Skeletal muscle tissue (tissue), 4 donors: ENCODE data around the gene WNT7B. TPM values are rescaled to one million over a fixed set of nuclear protein-coding genes. Genes with fewer than 3 reads are reported as not detected.

Source experiments
- H3K27ac ChIP-seq: one replicate; pipeline ENCODE4 v1.7.0; 2013; ENCODE audit warnings: mild to moderate bottlenecking, low read depth, low read length, inconsistent platforms
- H3K27me3 ChIP-seq, 3 donors: one replicate each; pipeline ENCODE4 v1.7.0; 2013; ENCODE audit warnings: low read length in 3 of 3; ENCODE audit not compliant: control insufficient read depth in 3 of 3, insufficient read depth in 3 of 3
- H3K36me3 ChIP-seq, 3 donors: one replicate each; pipeline ENCODE4 v1.7.0; 2013; ENCODE audit warnings: low read length in 3 of 3; ENCODE audit not compliant: control insufficient read depth in 3 of 3, insufficient read depth in 3 of 3
- H3K4me1 ChIP-seq, 3 donors: one replicate each; pipeline ENCODE4 v1.7.0; 2013; ENCODE audit warnings: low read length in 3 of 3, mild to moderate bottlenecking in 3 of 3; ENCODE audit not compliant: control insufficient read depth in 3 of 3, insufficient read depth in 3 of 3
- H3K4me3 ChIP-seq, 3 donors: one replicate each; pipeline ENCODE4 v1.7.0; 2013; ENCODE audit warnings: low read length in 3 of 3
- H3K9ac ChIP-seq, 3 donors: one replicate each; pipeline ENCODE4 v1.7.0; 2013; ENCODE audit warnings: low read length in 3 of 3, mild to moderate bottlenecking in 3 of 3, moderate library complexity in 2 of 3, low read depth in 1 of 3
- H3K9me3 ChIP-seq, 3 donors: one replicate each; pipeline ENCODE4 v1.7.0; 2013; ENCODE audit warnings: low read length in 3 of 3; ENCODE audit not compliant: control insufficient read depth in 3 of 3
- total RNA-seq: library from RNA; depleted of rRNA; stranded (reverse); fragments of >200 nt; gene quantifications from one replicate; pipeline ENCODE4 v1.2.3, GENCODE V29; 2014
- donor health status: Osteomylitis.

WNT7B gene
- total RNA-seq, 1 donor from 2014 or later, result not detected

- Histone ChIP-seq H3K36me3 (no peaks in the 10 kb centered on the region), H3K9ac (no peak overlapping the region), H3K9me3 (no peaks in the 10 kb centered on the region), H3K4me3 (no peak overlapping the region), H3K27ac (no peak overlapping the region), H3K27me3 (peaks cover 49 to 53% (median 51%) of the 10 kb centered on the region in 3 donors), H3K4me1 (peaks cover 0 to 2% (median 0%) of the 10 kb centered on the region in 3 donors)
Observed at GRCh38 chr22:45893516-45893915, 83.4 kb downstream of the WNT7B start.

GRCh38 chr22:45892681-45893461, 84.1 kb downstream of the WNT7B start:
- Histone ChIP-seq H3K9me3 (no peaks in the 10 kb centered on the region), H3K27ac (no peak overlapping the region), H3K4me3 (no peak overlapping the region), H3K9ac (no peak overlapping the region), H3K27me3 (peaks cover 48 to 56% (median 52%) of the 10 kb centered on the region in 3 donors), H3K4me1 (peaks cover 0 to 2% (median 0%) of the 10 kb centered on the region in 3 donors), H3K36me3 (no peaks in the 10 kb centered on the region)

DNA sequence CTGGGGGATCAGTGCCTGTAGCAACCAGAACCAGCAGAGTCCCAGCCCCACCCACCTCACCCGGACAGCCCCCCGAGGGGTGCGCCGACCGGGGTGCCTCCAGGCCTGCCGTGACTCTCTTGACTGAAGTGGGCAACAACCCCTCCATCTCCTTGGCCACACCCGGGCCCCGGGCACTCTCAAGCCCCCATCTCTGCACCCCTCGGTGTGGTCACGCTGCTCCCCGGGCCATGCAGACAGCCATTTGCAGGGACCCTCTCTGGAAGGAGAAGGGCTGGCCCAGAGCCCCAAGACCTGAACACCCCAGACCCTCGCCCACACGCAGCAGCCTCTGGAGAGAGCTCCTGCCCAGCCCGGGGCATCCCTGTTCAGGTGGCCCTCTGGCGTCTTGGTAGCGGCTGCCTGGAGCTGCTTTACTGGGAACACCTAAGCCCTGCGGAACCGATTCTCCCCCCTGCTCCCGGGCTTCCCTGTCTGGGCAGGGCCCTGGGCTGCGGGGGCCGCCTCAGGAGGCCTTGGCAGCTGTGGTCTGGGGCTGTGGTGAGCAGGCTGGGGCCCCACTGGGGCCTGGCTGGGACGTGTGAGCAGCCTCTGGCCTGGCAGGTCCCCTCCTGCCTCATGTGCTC, 84.9 kb downstream of the WNT7B start:
- peaks cover 47 to 55% (median 52%) of the 10 kb centered on the region in 3 donors for H3K27me3 ChIP-seq
- H3K9me3 ChIP-seq, result no peaks in the 10 kb centered on the region
- H3K4me1 ChIP-seq, result peaks cover 0 to 2% (median 0%) of the 10 kb centered on the region in 3 donors
- no peak overlapping the region for H3K9ac ChIP-seq
- no peaks in the 10 kb centered on the region for H3K36me3 ChIP-seq
- H3K4me3 ChIP-seq, result no peak overlapping the region
- no peak overlapping the region for H3K27ac ChIP-seq

DNA sequence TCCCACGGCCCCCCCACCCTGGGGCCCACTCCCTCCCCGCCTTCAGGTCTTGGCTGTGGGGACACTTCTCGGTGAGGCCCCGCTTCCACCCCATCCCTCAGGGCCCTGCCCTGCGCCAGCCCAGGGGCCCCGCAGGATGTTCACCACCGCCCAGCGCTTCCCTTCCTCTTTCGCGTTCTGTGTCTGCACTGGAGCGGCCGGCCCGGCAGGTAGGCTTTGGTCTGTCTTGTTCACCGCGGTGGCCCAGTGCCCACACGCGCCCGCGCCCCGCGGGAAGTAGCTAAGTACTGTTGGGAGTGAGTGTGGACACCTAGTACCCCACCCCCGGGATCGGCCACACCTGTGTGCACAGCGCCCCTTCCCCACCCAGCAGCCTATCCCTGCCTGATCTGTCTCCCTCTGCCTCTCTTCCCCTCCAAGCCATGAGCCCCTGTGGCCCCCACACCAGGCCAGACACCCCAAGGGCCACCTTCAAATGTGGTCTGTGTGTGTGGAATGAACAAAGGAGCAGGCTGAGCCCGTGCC, 85.4 kb downstream of the WNT7B start:
- H3K27me3 ChIP-seq, result peaks cover 49 to 53% (median 51%) of the 10 kb centered on the region in 3 donors
- no peak overlapping the region for H3K27ac ChIP-seq

DNA sequence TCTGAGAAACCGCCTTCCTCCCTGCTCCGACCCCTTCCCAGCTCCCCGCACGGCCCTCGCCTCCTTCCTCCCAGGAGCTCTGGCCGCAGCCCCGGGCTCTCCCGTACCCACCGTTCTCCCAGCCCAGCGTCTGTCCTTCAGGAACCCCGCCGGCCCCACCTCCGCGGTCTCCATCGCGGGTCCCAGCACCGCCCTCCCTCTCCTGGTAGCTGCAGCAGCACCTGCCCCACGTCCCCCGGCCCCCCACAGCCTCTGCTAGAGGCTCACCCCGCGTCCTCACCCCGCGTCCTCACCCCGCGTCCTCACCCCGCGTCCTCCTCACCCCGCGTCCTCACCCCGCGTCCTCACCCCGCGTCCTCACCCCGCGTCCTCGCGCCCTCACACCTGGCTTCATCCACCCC, 85.9 kb downstream of the WNT7B start:
- Histone ChIP-seq H3K9me3 (no peaks in the 10 kb centered on the region), H3K27ac (no peak overlapping the region), H3K36me3 (no peaks in the 10 kb centered on the region), H3K4me3 (no peak overlapping the region), H3K27me3 (peaks cover 45 to 50% (median 49%) of the 10 kb centered on the region in 3 donors), H3K4me1 (no peaks in the 10 kb centered on the region), H3K9ac (no peak overlapping the region)

More for the DNA sequence above, 85.4 kb downstream of the WNT7B start:
- peaks cover 0 to under 1% (median 0%) of the 10 kb centered on the region in 3 donors for H3K4me1 ChIP-seq
- no peaks in the 10 kb centered on the region for H3K36me3 ChIP-seq
- H3K9me3 ChIP-seq, result no peaks in the 10 kb centered on the region
- H3K9ac ChIP-seq, result no peak overlapping the region
- H3K4me3 ChIP-seq, result no peak overlapping the region

DNA sequence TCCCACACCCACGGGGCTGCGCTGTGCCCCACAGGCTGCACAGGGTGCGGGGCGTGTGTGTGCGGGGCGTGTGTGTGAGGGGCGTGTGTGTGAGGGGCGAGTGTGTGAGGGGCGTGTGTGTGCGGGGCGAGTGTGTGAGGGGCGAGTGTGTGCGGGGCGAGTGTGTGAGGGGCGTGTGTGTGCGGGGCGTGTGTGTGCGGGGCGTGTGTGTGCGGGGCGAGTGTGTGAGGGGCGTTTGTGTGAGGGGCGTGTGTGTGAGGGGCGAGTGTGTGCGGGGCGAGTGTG, 86.7 kb downstream of the WNT7B start:
- H3K27me3 ChIP-seq, result peaks cover 41 to 48% (median 46%) of the 10 kb centered on the region in 3 donors

GRCh38 chr22:45889539-45890350, 87.2 kb downstream of the WNT7B start:
- Histone ChIP-seq H3K36me3 (no peaks in the 10 kb centered on the region), H3K9me3 (no peaks in the 10 kb centered on the region), H3K9ac (no peak overlapping the region), H3K4me1 (no peaks in the 10 kb centered on the region), H3K27me3 (peaks cover 42 to 53% (median 50%) of the 10 kb centered on the region in 3 donors), H3K4me3 (no peak overlapping the region), H3K27ac (no peak overlapping the region)

More for the DNA sequence above, 86.7 kb downstream of the WNT7B start:
- Histone ChIP-seq H3K36me3 (no peaks in the 10 kb centered on the region), H3K4me1 (no peaks in the 10 kb centered on the region), H3K4me3 (no peak overlapping the region), H3K27ac (no peak overlapping the region), H3K9ac (no peak overlapping the region), H3K9me3 (no peaks in the 10 kb centered on the region)

- Histone ChIP-seq H3K9ac (no peak overlapping the region), H3K4me1 (no peaks in the 10 kb centered on the region), H3K27ac (no peak overlapping the region), H3K27me3 (peaks cover 48 to 57% (median 57%) of the 10 kb centered on the region in 3 donors), H3K36me3 (no peaks in the 10 kb centered on the region), H3K4me3 (no peak overlapping the region), H3K9me3 (no peaks in the 10 kb centered on the region)
Observed at GRCh38 chr22:45889093-45889538, 87.8 kb downstream of the WNT7B start.

GRCh38 chr22:45888221-45889092, 88.5 kb downstream of the WNT7B start:
- no peak overlapping the region for H3K4me3 ChIP-seq
- H3K27me3 ChIP-seq, result peaks cover 47 to 63% (median 60%) of the 10 kb centered on the region in 3 donors
- H3K4me1 ChIP-seq, result no peaks in the 10 kb centered on the region
- H3K27ac ChIP-seq, result no peak overlapping the region
- no peak overlapping the region for H3K9ac ChIP-seq
- no peaks in the 10 kb centered on the region for H3K9me3 ChIP-seq
- no peaks in the 10 kb centered on the region for H3K36me3 ChIP-seq
